Bronchial epithelial cell (primary cell): Measurements from ENCODE around the gene SAMD4A. TPM values are rescaled to one million over a fixed set of nuclear protein-coding genes. Genes with fewer than 3 reads are reported as not detected.

Source experiments
- DNase-seq: peaks from one replicate; pipeline ENCODE4 v3.0.0-alpha.2; 2010; ENCODE audit warnings: low read depth
- FAIRE-seq: peaks from 2 replicates; lab custom pipeline; 2011; peaks lifted over from hg19 to GRCh38; lab: Jason Lieb, UNC
- H3K27me3 ChIP-seq: 2 replicates; pipeline ENCODE4 v1.5.1; 2011; ENCODE audit warnings: low read length; ENCODE audit not compliant: control insufficient read depth, insufficient read depth
- H3K36me3 ChIP-seq: 2 replicates; pipeline ENCODE4 v1.5.1; 2011; ENCODE audit warnings: low read length; ENCODE audit not compliant: control insufficient read depth, insufficient read depth
- H3K4me3 ChIP-seq: 2 replicates; pipeline ENCODE4 v1.5.1; 2011; ENCODE audit warnings: mild to moderate bottlenecking, low read depth, low read length, control low read depth
- CTCF ChIP-seq: IDR thresholded peaks from 2 replicates; pipeline ENCODE4 v1.5.1; 2011; ENCODE audit warnings: mild to moderate bottlenecking, moderate library complexity, low read length, control low read depth, inconsistent platforms; ENCODE audit not compliant: insufficient read depth, severe bottlenecking
- total RNA-seq: library from RNA; depleted of rRNA; stranded (reverse); fragments of >200 nt; gene quantifications from 2 replicates; pipeline ENCODE4 v1.2.1, GENCODE V29; 2014

SAMD4A gene
- total RNA-seq, 1 donor from 2014 or later, result 13.4 TPM

DNA sequence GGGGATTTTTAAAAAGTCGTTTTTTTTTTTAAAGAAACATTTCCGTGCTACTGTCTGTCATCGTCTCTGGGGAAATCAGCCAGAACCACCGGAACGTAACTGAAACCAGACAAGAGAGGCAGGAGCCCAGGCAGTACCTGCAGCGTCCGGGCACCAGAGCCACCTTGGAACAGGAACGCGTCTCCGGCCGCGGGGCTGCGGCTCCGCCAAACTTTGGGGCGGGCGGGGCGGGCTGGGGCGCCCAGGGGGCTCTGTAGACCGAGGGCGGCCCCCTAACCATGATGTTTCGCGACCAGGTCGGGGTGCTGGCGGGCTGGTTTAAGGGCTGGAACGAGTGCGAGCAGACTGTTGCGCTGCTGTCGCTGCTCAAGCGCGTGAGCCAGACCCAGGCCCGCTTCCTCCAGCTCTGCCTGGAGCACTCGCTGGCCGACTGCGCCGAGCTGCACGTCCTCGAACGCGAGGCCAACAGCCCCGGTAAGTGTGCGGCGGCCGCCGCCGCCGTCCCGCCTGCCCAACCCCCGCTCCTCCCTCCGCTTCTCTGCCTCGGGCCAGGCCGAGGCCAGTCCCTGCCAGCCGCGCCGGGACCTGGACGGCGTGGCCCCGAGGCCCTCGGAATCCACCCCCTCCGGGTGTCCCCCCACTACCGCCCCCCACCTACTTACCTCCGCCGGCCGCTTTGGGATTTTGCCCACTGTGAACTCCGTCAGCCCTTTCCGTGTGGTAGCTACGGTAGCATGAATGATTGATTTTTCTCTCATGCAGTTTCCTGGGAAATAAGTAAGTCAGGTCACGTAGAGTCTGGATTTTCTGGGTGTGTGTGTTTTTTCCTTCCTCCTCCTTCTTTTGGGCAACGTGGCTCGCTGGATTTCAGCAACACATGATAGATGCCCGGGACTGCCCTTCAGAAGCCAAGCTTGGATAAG is 972 bp downstream of the SAMD4A start:
- FAIRE-seq, result no peak

DNA sequence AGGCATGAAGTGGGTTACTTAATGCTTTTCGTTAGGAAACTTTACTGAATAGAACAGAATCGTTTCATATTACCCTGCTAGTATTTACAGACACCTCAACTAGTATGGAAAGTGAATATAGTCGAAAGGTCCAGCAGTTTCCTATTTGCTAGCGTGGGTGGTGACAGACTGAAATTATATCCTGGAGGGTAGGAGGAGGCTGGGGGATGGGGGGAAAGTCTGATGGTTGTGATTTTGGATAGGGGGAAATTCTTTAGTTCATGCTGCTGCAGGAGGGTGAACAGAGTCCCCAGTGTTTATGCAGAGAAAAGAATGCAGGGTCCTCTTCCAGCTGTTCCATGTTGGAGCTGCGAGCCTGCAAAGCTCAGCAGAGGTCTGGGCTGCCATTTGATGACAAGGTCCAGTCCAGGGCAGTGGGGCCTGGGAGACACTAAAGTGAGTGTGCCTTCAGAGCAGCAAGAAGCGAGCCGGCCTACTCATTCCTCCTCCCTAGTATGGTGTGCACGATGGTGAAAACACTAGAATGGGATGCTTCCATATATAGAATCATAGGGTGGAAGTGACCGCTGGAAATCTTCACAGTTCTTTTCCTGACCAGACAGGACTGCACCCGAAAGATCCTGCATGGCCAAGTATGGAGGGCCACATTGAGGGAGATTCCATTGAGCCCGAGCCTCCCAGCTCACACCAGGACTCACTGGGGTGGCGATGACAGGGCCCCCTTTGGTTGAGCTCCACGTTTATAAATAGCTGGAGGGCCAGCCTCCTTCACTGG is 2.1 kb downstream of the SAMD4A start:
- TF ChIP-seq CTCF, result no peak
- H3K4me3 ChIP-seq, result no peak overlapping the region
- no peaks in the 10 kb centered on the region for H3K27me3 ChIP-seq
- DNase-seq (no peak), FAIRE-seq (no peak)
- no peaks in the 10 kb centered on the region for H3K36me3 ChIP-seq

More for the DNA sequence above, 972 bp downstream of the SAMD4A start:
- DNase-seq, result peak; percentile 28
- Histone ChIP-seq H3K36me3 (no peaks in the 10 kb centered on the region), H3K27me3 (no peaks in the 10 kb centered on the region), H3K4me3 (peak overlapping the region; percentile 72)
- no peak for TF ChIP-seq CTCF

- FAIRE-seq (no peak), DNase-seq (no peak)
- no peaks in the 10 kb centered on the region for H3K36me3 ChIP-seq
- no peaks in the 10 kb centered on the region for H3K27me3 ChIP-seq
- no peak overlapping the region for H3K4me3 ChIP-seq
- TF ChIP-seq CTCF, result no peak
Measured at GRCh38 chr14:54570047-54570446, 3.1 kb downstream of the SAMD4A start.

DNA sequence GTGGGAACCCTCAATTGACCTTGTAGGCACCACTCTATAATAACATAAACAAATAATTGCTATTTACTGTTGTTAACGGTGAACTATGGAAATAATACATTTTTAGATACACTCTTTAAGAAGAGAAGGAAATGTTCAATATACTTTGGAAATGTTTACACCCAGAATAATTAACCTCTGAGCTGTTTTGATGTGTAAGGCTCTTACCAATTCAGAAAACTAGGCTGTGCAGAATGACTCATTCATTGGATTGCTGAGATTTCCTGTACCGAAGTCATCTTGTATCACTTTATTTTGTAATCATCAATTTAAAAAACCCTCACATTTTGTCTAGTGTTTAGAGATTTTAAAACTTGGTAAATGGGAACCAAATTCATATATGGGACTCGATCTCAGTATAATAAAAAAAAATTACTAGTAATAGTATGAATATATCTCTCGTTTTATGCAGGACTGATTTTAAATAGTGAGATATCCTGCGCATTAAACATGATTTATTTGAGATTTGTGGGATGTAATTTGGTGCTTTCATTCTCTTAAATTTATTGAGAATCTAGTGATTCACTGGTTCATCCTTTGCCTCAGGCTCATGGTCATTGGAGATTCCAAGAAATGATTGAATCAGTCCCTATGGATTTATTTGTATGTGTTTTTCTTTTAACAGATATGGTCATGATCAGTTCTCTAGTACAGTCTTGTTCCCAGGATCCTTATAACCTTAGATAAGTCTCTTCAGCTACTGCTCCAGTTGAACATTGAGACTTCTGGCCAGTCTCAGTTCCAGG is 3.9 kb downstream of the SAMD4A start:
- Histone ChIP-seq H3K36me3 (no peaks in the 10 kb centered on the region), H3K27me3 (no peaks in the 10 kb centered on the region), H3K4me3 (no peak overlapping the region)
- DNase-seq, result peak; percentile 94
- FAIRE-seq, result no peak
- TF ChIP-seq CTCF, result no peak

DNA sequence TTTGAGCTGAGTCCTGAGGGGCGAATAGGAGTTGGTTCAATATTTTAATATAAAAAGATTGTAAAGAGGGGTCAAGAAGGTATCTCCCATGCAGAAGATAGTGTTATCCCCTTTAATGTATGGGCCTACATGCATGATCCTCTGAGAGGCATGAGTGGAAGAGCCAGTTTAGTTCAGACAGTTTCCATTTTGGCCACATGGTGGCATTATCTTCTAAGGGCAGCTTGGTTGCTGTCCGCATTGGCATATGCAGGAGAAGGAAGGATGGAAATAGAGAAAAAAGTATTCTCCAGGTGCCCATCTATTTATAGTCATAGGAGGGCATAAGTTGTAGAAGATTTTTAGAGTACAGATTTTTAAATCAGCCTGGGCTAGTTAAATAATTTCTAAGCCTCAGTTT is 5.4 kb downstream of the SAMD4A start:
- TF ChIP-seq CTCF, result peak; percentile 43
- FAIRE-seq, result no peak
- Histone ChIP-seq H3K36me3 (peaks cover 3% of the 10 kb centered on the region), H3K27me3 (no peaks in the 10 kb centered on the region), H3K4me3 (no peak overlapping the region)
- peak; percentile 31 for DNase-seq
